Measurements from ENCODE around the gene TUBB. TPM values are rescaled to one million over a fixed set of nuclear protein-coding genes. Genes with fewer than 3 reads are reported as not detected.

TUBB gene
- total RNA-seq, 2 experiments from 2014 or later, result 1,244 to 1,346 TPM

GRCh38 chr6:30757261-30757904, 37.2 kb downstream of the TUBB start:
- Histone ChIP-seq H3K4me2 (ENCODE audit: low read length) (no peak overlapping the region), H3K36me3 (ENCODE audit: insufficient read depth, low read length) (no peaks in the 10 kb centered on the region), H3K9me2 (ENCODE audit: insufficient read depth, low read length) (no peaks in the 10 kb centered on the region), H4K20me1 (ENCODE audit: insufficient read depth, low read length) (no peaks in the 10 kb centered on the region), H3K4me3 (ENCODE audit: low read depth, low read length, poor library complexity, severe bottlenecking) (no peak overlapping the region), H3K79me2 (ENCODE audit: insufficient read depth, low read depth, low read length) (no peaks in the 10 kb centered on the region), H2AFZ (ENCODE audit: low read length) (no peak overlapping the region), H3K4me1 (ENCODE audit: insufficient read depth, low read length, poor library complexity, severe bottlenecking) (peaks cover 8% of the 10 kb centered on the region), H3K9me3 (ENCODE audit: low read length) (no peaks in the 10 kb centered on the region), H3K27ac (ENCODE audit: low read depth, low read length, poor library complexity, severe bottlenecking) (no peak overlapping the region)
- TF ChIP-seq EZH2phosphoT487 (IDR thresholded peaks at IDR 0.05; ENCODE audit: borderline replicate concordance, low read depth, low read length), result no peak
- TF ChIP-seq CTCF (conservative IDR thresholded peaks at IDR 0.05; ENCODE audit: low read length), result no peak
- ChIA-PET POLR2A (interaction anchor here (0.9 to 1.1 kb wide), 2 partner anchors 12 to 15 kb away, joined by 3 to 5 read pairs; partner anchors contain the start of gene FLOT1), CTCF (ENCODE audit: unreplicated experiment) (no interaction called here)
- intact Hi-C loops (cut with micrococcal nuclease; ENCODE audit: unreplicated experiment), result loop anchor here (5.0 kb wide), 1 partner anchor 360 kb away; no protein-coding TSS in a partner anchor
- no peak for DNase-seq (ENCODE audit: low spot score)
- no TSS peak for BruUV-seq (replicated peaks)

- no peak for DNase-seq (ENCODE audit: low spot score)
These were observed 39.6 kb downstream of the TUBB start for GRCh38 chr6:30759575-30760239.

More at GRCh38 chr6:30759575-30760239, 39.6 kb downstream of the TUBB start:
- Histone ChIP-seq H3K9me3 (ENCODE audit: low read length) (no peaks in the 10 kb centered on the region), H3K27ac (ENCODE audit: low read depth, low read length, poor library complexity, severe bottlenecking) (no peak overlapping the region), H3K4me3 (ENCODE audit: low read depth, low read length, poor library complexity, severe bottlenecking) (no peak overlapping the region), H3K79me2 (ENCODE audit: insufficient read depth, low read depth, low read length) (no peaks in the 10 kb centered on the region), H3K9me2 (ENCODE audit: insufficient read depth, low read length) (no peaks in the 10 kb centered on the region), H3K4me1 (ENCODE audit: insufficient read depth, low read length, poor library complexity, severe bottlenecking) (peaks cover 8% of the 10 kb centered on the region), H2AFZ (ENCODE audit: low read length) (no peak overlapping the region), H3K36me3 (ENCODE audit: insufficient read depth, low read length) (no peaks in the 10 kb centered on the region), H4K20me1 (ENCODE audit: insufficient read depth, low read length) (no peaks in the 10 kb centered on the region), H3K4me2 (ENCODE audit: low read length) (no peak overlapping the region)
- CTCF ChIA-PET (ENCODE audit: unreplicated experiment), result no interaction called here
- BruUV-seq (replicated peaks), result no TSS peak
- TF ChIP-seq EZH2phosphoT487 (IDR thresholded peaks at IDR 0.05; ENCODE audit: borderline replicate concordance, low read depth, low read length) (no peak), CTCF (conservative IDR thresholded peaks at IDR 0.05; ENCODE audit: low read length) (no peak)
- POLR2A ChIA-PET, result interaction anchor here (0.8 kb wide), 1 partner anchor 142 kb away, joined by 3 read pairs; the partner anchor contains the start of gene PPP1R10
- intact Hi-C loops (cut with micrococcal nuclease; ENCODE audit: unreplicated experiment), result loop anchor here (5.0 kb wide), 1 partner anchor 362 kb away; no protein-coding TSS in a partner anchor

Data from OCI-LY7 (cell line).